Measurements from ENCODE around the gene TAF13.
A peak's percentile ranks its signal among the peaks of the same experiment; 100 is the strongest.

The TAF13 gene

GRCh38 chr1:109045595-109045994 lies 30.2 kb downstream of the TAF13 start:
- Histone ChIP-seq H3K9me2 (replicated peaks; ENCODE audit: insufficient read depth, low read length) (no peaks in the 10 kb centered on the region), H3F3A (ENCODE audit: insufficient read depth, low read length) (peaks cover 4% of the 10 kb centered on the region; the same call in 1 of the 2 replicates), H4K20me1 (ENCODE audit: insufficient read depth, low read length) (no peaks in the 10 kb centered on the region), H2AFZ (ENCODE audit: low read length) (no peak overlapping the region), H3K36me3 (replicated peaks; ENCODE audit: insufficient read depth, low read length) (no peaks in the 10 kb centered on the region), H3K9ac (ENCODE audit: low read length) (no peak overlapping the region), H3K79me2 (ENCODE audit: low read length) (peaks cover under 1% of the 10 kb centered on the region; the same call in 1 of the 2 replicates), H3K27me3 (replicated peaks; ENCODE audit: insufficient read depth, low read length) (no peaks in the 10 kb centered on the region), H3K4me1 (ENCODE audit: low read length) (0 out of 2 replicates have a peak, but pooled peaks cover under 1% of the 10 kb centered on the region), H3K9me3 (replicated peaks; ENCODE audit: insufficient read depth, low read length) (no peaks in the 10 kb centered on the region), H3K4me2 (ENCODE audit: low read depth, low read length) (no peak overlapping the region), H3K4me3 (ENCODE audit: low read length) (no peak overlapping the region), H3K27ac (ENCODE audit: low read length) (no peak overlapping the region)
- no peak for DNase-seq
- TF ChIP-seq EZH2phosphoT487 (IDR thresholded peaks at IDR 0.05; ENCODE audit: low read length) = no peak
- TF ChIP-seq CTCF (IDR thresholded peaks at IDR 0.05; ENCODE audit: low read length) = no peak
- no peak for TF ChIP-seq EZH2 (optimal IDR thresholded peaks at IDR 0.05; ENCODE audit: low read depth, low read length)

- H3K9me3 ChIP-seq (replicated peaks; ENCODE audit: insufficient read depth, low read length) = no peaks in the 10 kb centered on the region
- TF ChIP-seq EZH2phosphoT487 (IDR thresholded peaks at IDR 0.05; ENCODE audit: low read length) = no peak
- no peak for TF ChIP-seq CTCF (IDR thresholded peaks at IDR 0.05; ENCODE audit: low read length)
- peak within 1 kb of the TSS; percentile 74 for H3K4me2 ChIP-seq (ENCODE audit: low read depth, low read length)
- H3K79me2 ChIP-seq (ENCODE audit: low read length) = peaks cover 4% of the 10 kb centered on the region; the same call in 1 of the 2 replicates
- peak; percentile 92 for DNase-seq
- H3F3A ChIP-seq (ENCODE audit: insufficient read depth, low read length) = peaks cover 4% of the 10 kb centered on the region; the same call in 1 of the 2 replicates
- peak within 1 kb of the TSS; percentile 86 for H3K4me3 ChIP-seq (ENCODE audit: low read length)
- H3K4me1 ChIP-seq (ENCODE audit: low read length) = 0 out of 2 replicates have a peak, but pooled peaks cover 3% of the 10 kb centered on the region
- peak within 1 kb of the TSS; percentile 77 for H2AFZ ChIP-seq (ENCODE audit: low read length)
- H3K36me3 ChIP-seq (replicated peaks; ENCODE audit: insufficient read depth, low read length) = no peaks in the 10 kb centered on the region
- H3K9ac ChIP-seq (ENCODE audit: low read length) = peak within 1 kb of the TSS; percentile 55
- no peaks in the 10 kb centered on the region for H3K27me3 ChIP-seq (replicated peaks; ENCODE audit: insufficient read depth, low read length)
- peak within 1 kb of the TSS; percentile 53; the same call in 1 of the 2 replicates for H3K27ac ChIP-seq (ENCODE audit: low read length)
- H3K9me2 ChIP-seq (replicated peaks; ENCODE audit: insufficient read depth, low read length) = no peaks in the 10 kb centered on the region
- no peaks in the 10 kb centered on the region for H4K20me1 ChIP-seq (ENCODE audit: insufficient read depth, low read length)
Measured at GRCh38 chr1:109041621-109042468, 34.0 kb downstream of the TAF13 start, which contains the start of gene WDR47. Gene WDR47 (minus strand): TSS chr1:109042102. CDS start chr1:109023512, 18,590 bp downstream.

GRCh38 chr1:109040989-109041620 lies 34.7 kb downstream of the TAF13 start:
- Histone ChIP-seq H3K4me1 (ENCODE audit: low read length) (0 out of 2 replicates have a peak, but pooled peaks cover 3% of the 10 kb centered on the region), H3K9me2 (replicated peaks; ENCODE audit: insufficient read depth, low read length) (no peaks in the 10 kb centered on the region), H3K9ac (ENCODE audit: low read length) (peak overlapping the region; percentile 55; the same call in 1 of the 2 replicates), H4K20me1 (ENCODE audit: insufficient read depth, low read length) (no peaks in the 10 kb centered on the region), H3K4me2 (ENCODE audit: low read depth, low read length) (peak overlapping the region; percentile 74), H3K4me3 (ENCODE audit: low read length) (peak overlapping the region; percentile 86), H3K27me3 (replicated peaks; ENCODE audit: insufficient read depth, low read length) (no peaks in the 10 kb centered on the region), H2AFZ (ENCODE audit: low read length) (peak overlapping the region; percentile 77), H3K79me2 (ENCODE audit: low read length) (peaks cover 4% of the 10 kb centered on the region; the same call in 1 of the 2 replicates), H3K36me3 (replicated peaks; ENCODE audit: insufficient read depth, low read length) (no peaks in the 10 kb centered on the region), H3K27ac (ENCODE audit: low read length) (peak overlapping the region; percentile 53; the same call in 1 of the 2 replicates), H3F3A (ENCODE audit: insufficient read depth, low read length) (peaks cover 4% of the 10 kb centered on the region; the same call in 1 of the 2 replicates), H3K9me3 (replicated peaks; ENCODE audit: insufficient read depth, low read length) (no peaks in the 10 kb centered on the region)
- TF ChIP-seq EZH2 (optimal IDR thresholded peaks at IDR 0.05; ENCODE audit: low read depth, low read length) = no peak
- TF ChIP-seq CTCF (IDR thresholded peaks at IDR 0.05; ENCODE audit: low read length) = no peak
- TF ChIP-seq EZH2phosphoT487 (IDR thresholded peaks at IDR 0.05; ENCODE audit: low read length) = no peak
- no peak for DNase-seq

All from MM.1S (cell line).